SU-DHL-6 (cell line): ENCODE measurements around the gene OR2D2.

Experiments used
- H2AFZ ChIP-seq: fragments of 200-600 bp; sonication (generic); 2 replicates; pipeline ENCODE4 v1.6.1; 2014; ENCODE audit warnings: low read depth, mild to moderate bottlenecking, moderate library complexity, mixed read lengths, antibody characterized with exemption, low read length; ENCODE audit not compliant: severe bottlenecking
- H3F3A ChIP-seq: fragments of 200-600 bp; shearing (Covaris generic); 2 replicates; pipeline ENCODE4 v1.6.0; 2016; ENCODE audit warnings: antibody characterized with exemption, mild to moderate bottlenecking; ENCODE audit not compliant: insufficient read depth
- H3K27ac ChIP-seq: fragments of 200-600 bp; sonication (generic); 2 replicates; pipeline ENCODE4 v1.5.1; 2016; ENCODE audit warnings: low read depth, mild to moderate bottlenecking, low read length, moderate library complexity, mixed read lengths
- H3K27me3 ChIP-seq: fragments of 200-600 bp; sonication (generic), shearing (Covaris generic); 2 replicates; pipeline ENCODE4 v1.6.0; 2014; ENCODE audit warnings: mild to moderate bottlenecking, low read length
- H3K36me3 ChIP-seq: fragments of 200-600 bp; sonication (generic); 2 replicates; pipeline ENCODE4 v1.6.1; 2014; ENCODE audit warnings: mild to moderate bottlenecking, low read length, mixed read lengths
- H3K4me2 ChIP-seq: fragments of 300-600, 200-600 bp; shearing (Covaris generic), sonication (generic); 2 replicates; pipeline ENCODE4 v1.6.0; 2014; ENCODE audit warnings: low read length, low read depth, mild to moderate bottlenecking; ENCODE audit not compliant: poor library complexity, severe bottlenecking
- H3K4me3 ChIP-seq: fragments of 200-600 bp; sonication (generic); 2 replicates; pipeline ENCODE4 v1.5.1; 2014; ENCODE audit warnings: antibody characterized with exemption, low read length, mild to moderate bottlenecking, mixed read lengths; ENCODE audit not compliant: insufficient read depth, poor library complexity, severe bottlenecking
- H3K79me2 ChIP-seq: fragments of 200-600 bp; sonication (generic); 2 replicates; pipeline ENCODE4 v1.6.1; 2014; ENCODE audit warnings: mild to moderate bottlenecking, low read length, moderate library complexity; ENCODE audit not compliant: insufficient read depth
- H3K9ac ChIP-seq: fragments of 200-600 bp; sonication (generic); 2 replicates; pipeline ENCODE4 v1.7.0; 2014; ENCODE audit warnings: mild to moderate bottlenecking, low read length
- H3K9me2 ChIP-seq: fragments of 200-600 bp; sonication (generic); replicated peaks from 2 replicates; pipeline ENCODE4 v1.6.1; 2014; ENCODE audit warnings: low read length; ENCODE audit not compliant: insufficient read depth
- H3K9me3 ChIP-seq: fragments of 200-600 bp; sonication (generic); 2 replicates; pipeline ENCODE4 v1.6.1; 2014; ENCODE audit warnings: low read length, mixed read lengths; ENCODE audit not compliant: insufficient read depth
- H4K20me1 ChIP-seq: fragments of 200-600 bp; sonication (generic); 2 replicates; pipeline ENCODE4 v1.6.1; 2014; ENCODE audit warnings: low read depth, mild to moderate bottlenecking, antibody characterized with exemption, low read length, moderate library complexity, mixed read lengths
- EZH2phosphoT487 ChIP-seq: fragments of 200-600 bp; sonication (generic), shearing (Covaris generic); conservative IDR thresholded peaks from 2 replicates; pipeline ENCODE4 v1.6.1; 2018; ENCODE audit warnings: mild to moderate bottlenecking, antibody characterized with exemption, low read length, moderate library complexity, mixed read lengths
- TF ChIP-seq, protein P1 (sequence below): fragments of 200-600 bp; sonication (generic); IDR thresholded peaks from one replicate; pipeline ENCODE4 v1.5.1; 2017; ENCODE audit warnings: antibody characterized with exemption, mild to moderate bottlenecking, low read length, moderate library complexity; ENCODE audit not compliant: insufficient read depth, poor library complexity, severe bottlenecking

The OR2D2 gene

DNA sequence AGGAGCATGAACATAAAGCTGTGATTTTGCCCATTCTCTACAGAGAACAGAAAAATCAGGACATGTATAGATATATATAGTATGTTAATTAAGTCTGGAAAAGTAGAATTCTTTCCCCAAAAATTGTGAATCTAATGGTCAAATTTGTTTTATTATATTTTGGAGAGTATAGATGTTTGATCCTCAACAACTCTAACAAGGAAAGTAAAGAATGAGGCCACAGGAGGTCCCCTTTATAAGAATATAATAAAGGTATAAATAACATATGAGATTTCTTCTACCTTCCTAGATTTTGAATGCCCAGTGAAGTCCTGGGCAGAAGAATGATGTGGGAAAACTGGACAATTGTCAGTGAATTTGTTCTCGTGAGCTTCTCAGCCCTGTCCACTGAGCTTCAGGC, 16.0 kb downstream of the OR2D2 start, which contains the start of gene OR10A4:
OR10A4 (plus strand) TSS at position 301 of the 400 bp plus-strand sequence; CDS start at position 324, 23 bp downstream.
- no peaks in the 10 kb centered on the region for H4K20me1 ChIP-seq
- no peak within 1 kb of the TSS for H3K4me2 ChIP-seq
- no peaks in the 10 kb centered on the region for H3F3A ChIP-seq
- H3K27me3 ChIP-seq = no peaks in the 10 kb centered on the region
- no peak within 1 kb of the TSS for H3K27ac ChIP-seq
- H3K79me2 ChIP-seq = no peaks in the 10 kb centered on the region
- TF ChIP-seq, protein P1, sequence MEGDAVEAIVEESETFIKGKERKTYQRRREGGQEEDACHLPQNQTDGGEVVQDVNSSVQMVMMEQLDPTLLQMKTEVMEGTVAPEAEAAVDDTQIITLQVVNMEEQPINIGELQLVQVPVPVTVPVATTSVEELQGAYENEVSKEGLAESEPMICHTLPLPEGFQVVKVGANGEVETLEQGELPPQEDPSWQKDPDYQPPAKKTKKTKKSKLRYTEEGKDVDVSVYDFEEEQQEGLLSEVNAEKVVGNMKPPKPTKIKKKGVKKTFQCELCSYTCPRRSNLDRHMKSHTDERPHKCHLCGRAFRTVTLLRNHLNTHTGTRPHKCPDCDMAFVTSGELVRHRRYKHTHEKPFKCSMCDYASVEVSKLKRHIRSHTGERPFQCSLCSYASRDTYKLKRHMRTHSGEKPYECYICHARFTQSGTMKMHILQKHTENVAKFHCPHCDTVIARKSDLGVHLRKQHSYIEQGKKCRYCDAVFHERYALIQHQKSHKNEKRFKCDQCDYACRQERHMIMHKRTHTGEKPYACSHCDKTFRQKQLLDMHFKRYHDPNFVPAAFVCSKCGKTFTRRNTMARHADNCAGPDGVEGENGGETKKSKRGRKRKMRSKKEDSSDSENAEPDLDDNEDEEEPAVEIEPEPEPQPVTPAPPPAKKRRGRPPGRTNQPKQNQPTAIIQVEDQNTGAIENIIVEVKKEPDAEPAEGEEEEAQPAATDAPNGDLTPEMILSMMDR = no peak
- TF ChIP-seq EZH2phosphoT487 = no peak
- H2AFZ ChIP-seq = no peak within 1 kb of the TSS
- H3K9me3 ChIP-seq = no peaks in the 10 kb centered on the region
- H3K4me3 ChIP-seq = no peak within 1 kb of the TSS
- H3K9ac ChIP-seq = no peak within 1 kb of the TSS
- no peaks in the 10 kb centered on the region for H3K36me3 ChIP-seq
- H3K9me2 ChIP-seq = no peaks in the 10 kb centered on the region

- Histone ChIP-seq H3K36me3 (no peaks in the 10 kb centered on the region), H3K4me2 (no peak overlapping the region), H3K4me3 (no peak overlapping the region), H3K9me2 (no peaks in the 10 kb centered on the region), H3K9me3 (no peaks in the 10 kb centered on the region), H3K27ac (no peak overlapping the region), H3K27me3 (no peaks in the 10 kb centered on the region), H3F3A (no peaks in the 10 kb centered on the region), H3K9ac (no peak overlapping the region), H4K20me1 (no peaks in the 10 kb centered on the region), H3K79me2 (no peaks in the 10 kb centered on the region), H2AFZ (no peak overlapping the region)
- TF ChIP-seq, protein P1 = no peak
- no peak for TF ChIP-seq EZH2phosphoT487
Measured at GRCh38 chr11:6875761-6876160, 16.5 kb downstream of the OR2D2 start.

- no peak overlapping the region for H3K27ac ChIP-seq
- no peaks in the 10 kb centered on the region for H3K9me2 ChIP-seq
- H3K9ac ChIP-seq = no peak overlapping the region
- no peaks in the 10 kb centered on the region for H3K27me3 ChIP-seq
- no peaks in the 10 kb centered on the region for H4K20me1 ChIP-seq
- H3K9me3 ChIP-seq = no peaks in the 10 kb centered on the region
- H3K36me3 ChIP-seq = no peaks in the 10 kb centered on the region
- TF ChIP-seq, protein P1 = no peak
- TF ChIP-seq EZH2phosphoT487 = no peak
- H3K79me2 ChIP-seq = no peaks in the 10 kb centered on the region
- no peak overlapping the region for H3K4me3 ChIP-seq
- no peak overlapping the region for H3K4me2 ChIP-seq
- H2AFZ ChIP-seq = no peak overlapping the region
- H3F3A ChIP-seq = no peaks in the 10 kb centered on the region
Measured at GRCh38 chr11:6871278-6871677, 21.0 kb downstream of the OR2D2 start.
